Measurements from ENCODE around the gene NFE2L2. TPM values are rescaled to one million over a fixed set of nuclear protein-coding genes. Genes with fewer than 3 reads are reported as not detected.
"Not testable (repeated sequence)": the region's sequence is repeated elsewhere in the genome, so short reads cannot be mapped to it uniquely, and the experiment has no call there.

The NFE2L2 gene
- total and polyA plus RNA-seq, 2 donors, result 108 to 149 TPM

DNA sequence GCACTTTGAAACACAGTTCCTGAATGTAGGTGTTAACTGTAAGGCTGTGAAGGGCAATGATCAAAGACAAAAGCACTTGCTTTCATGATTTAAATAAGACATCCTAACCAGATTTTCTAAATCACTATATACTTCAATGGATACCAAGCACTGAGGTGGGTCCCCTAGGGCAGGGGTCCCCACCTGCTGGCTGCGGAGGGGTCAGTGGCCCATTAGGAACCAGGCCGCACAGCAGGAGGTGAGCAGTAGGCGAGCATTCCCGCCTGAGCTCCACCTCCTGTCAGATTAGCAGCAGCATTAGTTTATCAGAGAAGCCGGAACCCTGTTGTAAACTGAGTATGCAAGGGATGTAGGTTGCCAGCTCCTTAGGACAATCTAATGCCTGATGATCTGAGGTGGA lies 7.1 kb downstream of the NFE2L2 start:
- WGBS, result 76% methylated on average over 5 of the region's 5 CpGs
- Histone ChIP-seq H3K4me3 (ENCODE audit: low read depth, low read length) (no peak overlapping the region), H3K27ac (ENCODE audit: low read depth) (no peak overlapping the region), H3K36me3 (ENCODE audit: insufficient read depth) (no peaks in the 10 kb centered on the region), H3K4me1 (ENCODE audit: insufficient read depth) (peaks cover 8% of the 10 kb centered on the region)
- DNase-seq (ENCODE audit: extremely low spot score), result no peak

DNA sequence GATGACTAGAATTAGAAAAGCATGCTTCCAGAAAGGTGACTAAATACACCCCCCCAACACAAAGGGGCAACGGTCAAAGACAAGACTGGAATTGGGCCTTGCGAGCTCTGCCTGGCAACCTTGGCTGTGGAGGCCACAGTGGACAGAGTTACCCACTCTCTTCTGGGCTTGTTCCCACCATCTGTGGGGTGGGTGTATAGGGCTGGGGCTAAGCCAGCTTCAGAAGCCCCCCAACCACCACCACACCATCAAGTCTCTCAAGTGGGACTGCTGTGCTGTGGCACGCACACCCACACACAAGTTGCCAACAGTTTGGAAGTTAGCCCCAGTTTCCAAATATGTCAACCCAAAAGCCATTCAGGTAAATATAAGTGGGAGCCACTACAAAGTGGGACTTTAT lies 7.8 kb downstream of the NFE2L2 start:
- H3K36me3 ChIP-seq (ENCODE audit: insufficient read depth), result no peaks in the 10 kb centered on the region
- peaks cover 10% of the 10 kb centered on the region for H3K4me1 ChIP-seq (ENCODE audit: insufficient read depth)
- H3K4me3 ChIP-seq (ENCODE audit: low read depth, low read length), result no peak overlapping the region
- H3K27ac ChIP-seq (ENCODE audit: low read depth), result peak overlapping the region; percentile 70
- DNase-seq (ENCODE audit: extremely low spot score), result no peak
- WGBS, result 50% methylated on average over 3 of the region's 3 CpGs

DNA sequence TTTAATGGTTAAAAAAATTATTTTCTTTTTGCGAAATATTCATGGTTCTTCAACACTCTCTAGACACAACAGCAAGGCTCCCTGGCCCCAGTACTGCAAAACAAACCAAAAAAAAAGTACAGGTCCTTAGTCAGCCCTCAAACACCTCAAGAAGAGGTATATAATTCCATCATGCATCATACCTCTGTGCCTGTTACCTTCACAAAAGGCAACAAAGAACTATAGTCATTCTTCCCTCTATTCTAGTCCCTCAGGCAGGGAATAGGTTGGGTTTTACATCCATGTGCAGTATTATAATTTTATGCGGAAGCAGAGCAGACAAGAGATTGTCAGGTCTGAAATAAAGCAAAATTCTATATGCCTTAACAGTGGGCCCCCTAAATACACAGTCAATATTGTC lies 8.5 kb downstream of the NFE2L2 start:
- H3K4me3 ChIP-seq (ENCODE audit: low read depth, low read length), result no peak overlapping the region
- H3K4me1 ChIP-seq (ENCODE audit: insufficient read depth), result peaks cover 10% of the 10 kb centered on the region

DNA sequence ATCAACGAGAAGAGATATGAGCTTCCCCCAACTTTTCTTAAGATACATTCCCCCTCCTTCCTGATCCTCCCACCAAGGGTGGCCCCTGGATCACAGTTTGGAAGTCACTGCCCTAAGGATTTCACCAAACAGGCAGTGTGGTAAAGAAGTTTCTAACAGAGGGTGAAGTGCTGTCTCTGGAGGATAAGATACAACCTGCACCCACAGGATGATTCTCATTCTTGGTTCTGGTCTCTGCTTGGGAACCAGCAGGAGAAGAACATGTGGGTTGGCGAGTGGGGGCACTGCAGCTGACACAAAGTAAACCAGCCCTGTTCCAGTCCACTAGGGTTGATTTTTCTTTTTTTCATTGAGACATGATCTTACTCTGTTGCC lies 9.3 kb downstream of the NFE2L2 start:
- no peak overlapping the region for H3K27ac ChIP-seq (ENCODE audit: low read depth)
- no peaks in the 10 kb centered on the region for H3K36me3 ChIP-seq (ENCODE audit: insufficient read depth)
- H3K4me3 ChIP-seq (ENCODE audit: low read depth, low read length), result no peak overlapping the region
- WGBS, result 56% methylated on average over 2 of the region's 2 CpGs
- DNase-seq (ENCODE audit: extremely low spot score), result no peak
- peaks cover 10% of the 10 kb centered on the region for H3K4me1 ChIP-seq (ENCODE audit: insufficient read depth)

More for the DNA sequence above, 8.5 kb downstream of the NFE2L2 start:
- H3K36me3 ChIP-seq (ENCODE audit: insufficient read depth), result no peaks in the 10 kb centered on the region
- no peak overlapping the region for H3K27ac ChIP-seq (ENCODE audit: low read depth)
- WGBS, result 80% methylated on average over 2 of the region's 2 CpGs
- no peak for DNase-seq (ENCODE audit: extremely low spot score)

DNA sequence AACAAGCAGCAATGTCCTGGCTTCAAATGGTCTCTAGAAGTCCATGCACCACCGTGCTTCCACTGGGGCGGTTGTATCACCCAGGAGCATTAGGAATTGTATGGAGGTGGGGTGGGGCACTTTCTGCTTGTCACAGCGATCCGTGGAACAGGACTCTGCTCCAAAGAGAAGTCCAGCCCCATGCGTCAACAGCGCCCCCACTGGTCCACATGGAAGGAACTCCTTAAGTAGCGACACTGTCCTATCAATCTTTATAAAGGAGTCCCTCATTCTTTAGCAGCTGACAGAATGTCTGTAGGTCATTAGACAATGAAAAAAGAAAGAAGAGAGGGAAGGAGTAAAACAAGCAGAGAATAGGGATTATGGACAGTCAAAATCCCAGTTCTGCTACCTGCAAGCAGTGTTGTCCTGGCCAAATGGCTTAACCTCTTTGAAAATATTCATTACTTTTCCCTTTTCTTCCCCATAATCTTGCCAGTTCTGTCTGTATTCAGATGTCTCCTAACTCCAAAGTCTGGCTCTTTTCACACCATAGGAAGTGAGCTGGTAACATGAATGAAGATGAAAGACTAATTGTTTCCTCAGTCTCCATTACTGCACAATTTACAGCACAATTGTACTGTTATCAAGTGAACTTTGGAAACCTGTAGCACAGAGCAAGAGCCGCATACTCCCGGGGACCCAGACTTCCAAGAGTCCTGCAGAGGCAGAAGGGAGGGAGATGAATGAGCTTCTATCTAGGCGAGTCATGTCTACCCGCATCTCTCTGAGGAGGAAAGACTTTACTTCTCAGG lies 9.9 kb downstream of the NFE2L2 start:
- Histone ChIP-seq H3K4me3 (ENCODE audit: low read depth, low read length) (no peak overlapping the region), H3K27ac (ENCODE audit: low read depth) (no peak overlapping the region), H3K4me1 (ENCODE audit: insufficient read depth) (peaks cover 10% of the 10 kb centered on the region), H3K36me3 (ENCODE audit: insufficient read depth) (no peaks in the 10 kb centered on the region)
- no peak for DNase-seq (ENCODE audit: extremely low spot score)
- 54% methylated on average over 11 of the region's 11 CpGs for WGBS

DNA sequence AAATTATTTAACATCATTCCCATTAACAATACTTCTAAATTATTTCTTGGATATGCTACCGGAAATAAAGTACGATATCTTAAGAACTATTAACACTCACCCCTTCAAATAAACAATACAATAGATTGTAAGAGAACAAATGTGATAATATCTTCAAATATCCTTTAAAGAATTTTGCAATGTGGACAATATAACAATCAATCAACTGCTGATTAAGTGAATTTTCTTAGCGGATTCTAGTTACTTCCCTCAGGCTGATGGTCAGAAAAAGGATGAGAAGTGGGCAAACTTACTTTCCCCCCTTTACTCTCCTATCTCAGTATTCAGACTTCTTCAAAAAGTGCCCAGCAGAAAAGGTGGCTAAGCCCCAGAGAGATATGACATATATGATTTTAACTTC lies 10.8 kb downstream of the NFE2L2 start:
- DNase-seq (ENCODE audit: extremely low spot score), result no peak
- Histone ChIP-seq H3K36me3 (ENCODE audit: insufficient read depth) (no peaks in the 10 kb centered on the region), H3K4me1 (ENCODE audit: insufficient read depth) (peaks cover 10% of the 10 kb centered on the region), H3K4me3 (ENCODE audit: low read depth, low read length) (no peak overlapping the region), H3K27ac (ENCODE audit: low read depth) (no peak overlapping the region)
- 68% methylated on average over 3 of the region's 3 CpGs for WGBS

DNA sequence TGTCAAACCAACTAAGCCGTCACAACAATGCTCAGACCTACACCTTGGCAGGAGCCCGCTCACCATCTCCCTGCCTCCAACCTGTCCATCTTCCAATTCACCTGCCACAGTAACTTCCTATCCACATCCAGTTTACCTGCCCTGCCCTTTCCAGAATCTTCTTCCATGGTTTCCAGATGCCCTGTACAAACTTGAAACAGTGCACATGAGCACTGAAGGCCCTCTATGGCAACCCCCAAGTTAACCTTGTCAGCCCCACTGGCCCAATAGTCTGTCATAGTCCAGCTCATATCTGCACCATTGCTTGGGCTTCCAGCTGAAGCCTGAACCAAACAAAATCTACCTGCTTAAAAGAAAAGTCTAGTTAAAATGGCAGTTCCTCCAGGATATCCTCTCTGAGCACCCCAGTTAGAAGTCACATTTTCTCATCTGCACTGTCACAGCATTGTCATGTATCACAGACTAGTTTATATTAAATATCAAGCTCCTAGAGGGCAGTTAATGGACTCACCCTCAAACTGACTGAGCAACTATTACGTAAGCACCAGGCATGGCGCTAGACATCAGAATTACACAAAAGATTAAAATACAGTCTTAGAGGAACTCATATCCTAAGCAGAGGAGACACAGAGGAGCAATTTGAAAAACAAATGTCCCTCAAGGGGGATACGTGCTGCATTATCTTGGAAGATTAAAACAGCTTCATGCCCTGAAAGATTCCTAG lies 11.6 kb downstream of the NFE2L2 start:
- DNase-seq (ENCODE audit: extremely low spot score), result no peak
- 88% methylated on average over 5 of the region's 5 CpGs for WGBS
- peak overlapping the region; percentile 69 for H3K27ac ChIP-seq (ENCODE audit: low read depth)
- no peaks in the 10 kb centered on the region for H3K36me3 ChIP-seq (ENCODE audit: insufficient read depth)
- H3K4me1 ChIP-seq (ENCODE audit: insufficient read depth), result peaks cover 10% of the 10 kb centered on the region
- no peak overlapping the region for H3K4me3 ChIP-seq (ENCODE audit: low read depth, low read length)

DNA sequence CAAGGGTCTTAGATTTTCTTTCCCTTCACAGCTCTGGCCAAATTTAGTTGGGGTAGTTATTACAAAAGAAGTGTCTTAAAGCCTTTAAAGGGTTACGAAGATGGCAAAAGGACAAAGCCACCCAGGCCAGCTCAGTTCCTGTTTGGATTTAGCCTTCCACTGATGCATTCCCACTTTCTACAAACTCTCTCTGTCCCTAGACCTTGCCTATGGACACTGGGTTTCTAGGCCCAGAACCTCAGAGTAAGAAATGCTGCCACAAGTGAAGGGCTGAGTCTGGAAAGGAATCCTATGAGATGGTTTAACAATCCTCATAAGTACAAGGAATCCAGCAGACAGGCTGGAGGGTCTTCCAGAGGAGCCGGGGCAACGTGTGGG lies 13.4 kb downstream of the NFE2L2 start:
- WGBS, result 76% methylated on average over 3 of the region's 3 CpGs
- Histone ChIP-seq H3K27ac (ENCODE audit: low read depth) (no peak overlapping the region), H3K4me3 (ENCODE audit: low read depth, low read length) (no peak overlapping the region), H3K36me3 (ENCODE audit: insufficient read depth) (no peaks in the 10 kb centered on the region), H3K4me1 (ENCODE audit: insufficient read depth) (peaks cover 6% of the 10 kb centered on the region)
- no peak for DNase-seq (ENCODE audit: extremely low spot score)

DNA sequence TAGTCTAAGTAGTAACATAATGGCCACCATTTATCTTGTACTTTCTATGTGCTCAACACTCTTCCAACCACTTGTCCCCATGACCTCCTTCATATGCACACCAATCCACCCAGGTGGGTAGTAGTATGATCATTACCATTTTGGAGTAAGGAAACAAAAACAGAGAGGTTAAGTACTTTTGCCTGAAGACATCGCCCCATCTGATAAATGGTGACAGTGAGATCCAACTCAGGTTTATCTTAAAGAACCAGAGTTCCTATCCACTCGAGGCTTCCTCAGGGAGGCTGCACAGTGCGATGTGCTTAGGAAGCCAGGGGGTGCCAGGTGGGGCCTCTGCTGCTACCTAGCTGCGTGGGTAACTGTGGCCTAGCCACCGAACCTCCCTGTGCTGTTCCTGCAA lies 14.1 kb downstream of the NFE2L2 start:
- Histone ChIP-seq H3K4me3 (ENCODE audit: low read depth, low read length) (no peak overlapping the region), H3K27ac (ENCODE audit: low read depth) (no peak overlapping the region), H3K4me1 (ENCODE audit: insufficient read depth) (peaks cover 6% of the 10 kb centered on the region), H3K36me3 (ENCODE audit: insufficient read depth) (no peaks in the 10 kb centered on the region)
- WGBS, result 89% methylated on average over 5 of the region's 5 CpGs
- no peak for DNase-seq (ENCODE audit: extremely low spot score)

DNA sequence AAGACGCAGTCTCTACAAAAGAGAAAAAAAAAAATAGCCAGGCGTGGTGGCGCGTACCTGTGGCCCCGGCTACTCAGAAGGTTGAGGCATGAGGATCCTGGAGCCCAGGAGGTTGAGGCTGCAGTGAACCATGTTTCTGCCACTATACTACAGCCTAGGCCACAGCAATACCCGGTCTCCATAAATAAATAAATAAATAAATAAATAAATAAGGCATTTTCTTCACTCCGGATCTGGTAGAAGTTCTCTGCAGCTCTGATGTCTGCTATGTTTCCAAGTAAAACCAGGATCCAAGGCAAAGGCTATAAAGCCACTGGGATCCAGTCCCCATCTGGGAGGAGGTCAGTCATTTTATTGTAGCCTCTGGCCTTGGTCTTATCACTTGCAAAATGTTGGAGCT lies 15.5 kb downstream of the NFE2L2 start:
- no peak for DNase-seq (ENCODE audit: extremely low spot score)
- peaks cover 6% of the 10 kb centered on the region for H3K4me1 ChIP-seq (ENCODE audit: insufficient read depth)
- H3K4me3 ChIP-seq (ENCODE audit: low read depth, low read length), result no peak overlapping the region
- H3K36me3 ChIP-seq (ENCODE audit: insufficient read depth), result no peaks in the 10 kb centered on the region
- WGBS, result 91% methylated on average over 7 of the region's 7 CpGs
- no peak overlapping the region for H3K27ac ChIP-seq (ENCODE audit: low read depth)

DNA sequence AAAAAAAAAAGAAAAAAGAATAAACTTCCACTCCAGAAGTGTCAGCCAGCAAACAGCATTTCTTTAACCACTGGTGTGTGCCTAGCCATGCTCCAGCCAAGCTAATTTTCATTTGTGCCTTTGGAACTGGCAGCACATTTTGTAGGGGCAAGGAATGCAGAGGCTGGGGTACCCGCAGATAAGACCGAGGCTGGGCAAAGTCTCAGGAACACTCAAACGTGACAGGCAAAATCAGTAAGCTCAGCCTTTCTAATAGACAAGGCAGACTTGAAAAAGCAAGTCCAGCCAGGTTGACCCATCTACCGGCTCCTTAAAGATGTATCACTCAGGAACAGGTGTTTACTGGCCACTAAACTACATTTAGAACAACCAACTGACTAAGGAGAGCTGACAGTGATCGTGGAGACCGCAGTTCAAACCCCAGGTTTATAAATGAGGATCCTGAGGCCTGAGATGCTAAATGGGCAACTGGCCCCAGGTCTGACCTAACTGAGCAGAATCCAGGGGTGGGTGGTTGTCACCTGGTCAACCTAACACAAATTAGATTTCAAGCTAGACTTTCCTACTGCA lies 16.7 kb downstream of the NFE2L2 start:
- WGBS, result 81% methylated on average over 6 of the region's 6 CpGs
- H3K27ac ChIP-seq (ENCODE audit: low read depth), result no peak overlapping the region
- H3K4me1 ChIP-seq (ENCODE audit: insufficient read depth), result peaks cover 7% of the 10 kb centered on the region

DNA sequence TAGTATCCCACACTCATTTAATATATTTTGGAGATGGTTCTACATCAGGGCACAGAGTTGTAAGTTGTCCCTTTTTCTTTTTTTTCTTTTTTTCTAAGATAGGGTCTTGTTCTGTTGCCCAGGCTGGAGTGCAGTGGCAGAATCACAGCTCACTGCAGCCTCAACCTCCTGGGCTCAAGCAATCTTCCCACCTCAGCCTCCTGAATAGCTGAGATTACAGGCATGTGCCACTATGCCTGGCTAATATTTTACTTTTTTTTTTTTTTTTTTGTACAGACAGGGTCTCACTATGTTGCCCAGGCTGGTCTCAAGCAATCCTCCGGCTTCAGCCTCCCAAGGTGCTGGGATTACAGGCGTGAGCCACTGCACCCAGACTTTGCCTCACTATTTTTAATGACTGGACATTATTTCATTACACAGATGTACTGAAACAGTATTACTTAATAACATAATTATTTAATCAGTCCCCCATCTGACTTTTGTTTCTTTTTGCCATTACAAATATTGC lies 17.9 kb downstream of the NFE2L2 start:
- not testable (repeated sequence) for H3K4me1 ChIP-seq (ENCODE audit: insufficient read depth); H3K36me3 ChIP-seq (ENCODE audit: insufficient read depth); H3K4me3 ChIP-seq (ENCODE audit: low read depth, low read length); DNase-seq (ENCODE audit: extremely low spot score); H3K27ac ChIP-seq (ENCODE audit: low read depth)
- 90% methylated on average over 2 of the region's 2 CpGs for WGBS

More for the DNA sequence above, 16.7 kb downstream of the NFE2L2 start:
- no peak for DNase-seq (ENCODE audit: extremely low spot score)
- H3K4me3 ChIP-seq (ENCODE audit: low read depth, low read length), result no peak overlapping the region
- H3K36me3 ChIP-seq (ENCODE audit: insufficient read depth), result no peaks in the 10 kb centered on the region

DNA sequence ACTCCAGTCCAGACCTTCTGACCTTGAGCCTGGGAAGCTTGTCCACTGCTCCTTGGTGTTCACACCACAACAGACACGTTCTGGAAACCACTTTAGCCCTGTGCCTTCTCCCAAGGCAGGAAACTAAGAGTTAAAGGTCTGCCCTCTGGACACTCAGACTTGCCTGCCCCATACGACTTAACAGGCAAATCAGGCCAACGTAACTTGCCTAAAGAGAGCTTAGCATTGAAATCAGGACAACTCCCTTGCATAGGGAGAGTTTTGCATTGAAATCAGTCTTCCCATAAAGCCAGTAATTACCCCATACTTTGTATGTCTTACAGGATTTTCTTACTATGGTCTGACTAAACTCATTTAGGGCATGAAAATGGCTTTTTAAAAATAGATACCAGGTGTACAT lies 18.5 kb downstream of the NFE2L2 start:
- Histone ChIP-seq H3K4me1 (ENCODE audit: insufficient read depth) (peaks cover 3% of the 10 kb centered on the region), H3K36me3 (ENCODE audit: insufficient read depth) (no peaks in the 10 kb centered on the region), H3K27ac (ENCODE audit: low read depth) (peak overlapping the region; percentile 2), H3K4me3 (ENCODE audit: low read depth, low read length) (no peak overlapping the region)
- whole genome bisulfite sequencing, result 23% methylated on average over 3 of the region's 3 CpGs
- DNase-seq (ENCODE audit: extremely low spot score), result no peak

DNA sequence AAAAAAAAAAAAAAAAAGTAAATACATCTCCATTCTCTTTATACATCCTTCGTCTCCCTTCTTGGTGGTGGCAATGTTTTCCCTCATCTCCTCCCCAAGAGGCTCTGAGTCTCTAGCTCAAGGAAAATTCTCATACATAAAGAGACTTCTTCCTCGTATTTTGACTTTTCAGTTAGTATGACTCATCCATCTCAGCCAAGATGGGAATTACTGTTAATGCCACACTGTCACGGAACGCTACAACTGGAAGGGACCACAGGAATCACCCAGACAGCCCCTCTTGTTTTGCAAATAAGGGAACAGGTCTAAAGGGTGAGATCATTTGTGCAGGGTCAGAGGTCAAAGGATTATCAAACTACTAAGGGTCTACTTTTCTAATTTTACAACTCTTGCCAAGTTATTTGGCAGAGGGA lies 19.5 kb downstream of the NFE2L2 start:
- Histone ChIP-seq H3K4me3 (ENCODE audit: low read depth, low read length) (no peak overlapping the region), H3K27ac (ENCODE audit: low read depth) (peak overlapping the region; percentile 50), H3K4me1 (ENCODE audit: insufficient read depth) (peaks cover 3% of the 10 kb centered on the region), H3K36me3 (ENCODE audit: insufficient read depth) (no peaks in the 10 kb centered on the region)
- 16% methylated on average over 4 of the region's 4 CpGs for WGBS
- no peak for DNase-seq (ENCODE audit: extremely low spot score)

All from urinary bladder (tissue), 4 donors.